ENCODE results near the gene CCDC179.

CCDC179 gene

DNA sequence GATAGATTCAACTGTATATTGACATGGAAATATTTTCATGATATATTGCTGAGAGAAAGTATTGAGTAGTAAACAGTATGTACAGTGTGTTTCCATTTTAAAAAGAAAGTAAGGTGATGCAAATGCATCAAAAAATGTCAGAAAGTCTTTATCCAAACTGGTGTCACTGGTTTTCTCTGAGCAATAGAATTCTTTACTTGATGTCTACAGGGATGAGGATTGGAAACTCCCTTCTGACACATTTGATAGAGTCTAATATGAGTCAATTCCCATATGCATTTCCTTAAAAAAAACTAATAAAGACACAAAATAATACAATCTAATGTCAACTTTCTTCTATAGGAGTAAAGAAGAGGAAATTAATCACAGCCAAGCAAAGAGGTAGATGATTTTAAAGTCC is 18.3 kb upstream of the CCDC179 start:
- Histone ChIP-seq H3K27me3 (ENCODE audit: low read depth, low read length) (no peaks in the 10 kb centered on the region), H3K4me1 (ENCODE audit: low read length) (no peaks in the 10 kb centered on the region), H3K4me3 (ENCODE audit: low read length) (no peak overlapping the region), H4K20me1 (ENCODE audit: insufficient read depth, low read length) (no peaks in the 10 kb centered on the region), H3K4me2 (ENCODE audit: low read length) (no peak overlapping the region), H2AFZ (ENCODE audit: low read depth, low read length) (no peak overlapping the region), H3K79me2 (ENCODE audit: low read length) (no peaks in the 10 kb centered on the region), H3K9ac (ENCODE audit: low read length) (no peak overlapping the region), H3K9me3 (ENCODE audit: insufficient read depth, low read length) (no peaks in the 10 kb centered on the region), H3K27ac (ENCODE audit: low read length) (no peak overlapping the region), H3K36me3 (replicated peaks; ENCODE audit: low read depth, low read length) (no peaks in the 10 kb centered on the region)
- TF ChIP-seq EZH2phosphoT487 (IDR thresholded peaks at IDR 0.05; ENCODE audit: low read depth), result no peak
- TF ChIP-seq, protein P1, sequence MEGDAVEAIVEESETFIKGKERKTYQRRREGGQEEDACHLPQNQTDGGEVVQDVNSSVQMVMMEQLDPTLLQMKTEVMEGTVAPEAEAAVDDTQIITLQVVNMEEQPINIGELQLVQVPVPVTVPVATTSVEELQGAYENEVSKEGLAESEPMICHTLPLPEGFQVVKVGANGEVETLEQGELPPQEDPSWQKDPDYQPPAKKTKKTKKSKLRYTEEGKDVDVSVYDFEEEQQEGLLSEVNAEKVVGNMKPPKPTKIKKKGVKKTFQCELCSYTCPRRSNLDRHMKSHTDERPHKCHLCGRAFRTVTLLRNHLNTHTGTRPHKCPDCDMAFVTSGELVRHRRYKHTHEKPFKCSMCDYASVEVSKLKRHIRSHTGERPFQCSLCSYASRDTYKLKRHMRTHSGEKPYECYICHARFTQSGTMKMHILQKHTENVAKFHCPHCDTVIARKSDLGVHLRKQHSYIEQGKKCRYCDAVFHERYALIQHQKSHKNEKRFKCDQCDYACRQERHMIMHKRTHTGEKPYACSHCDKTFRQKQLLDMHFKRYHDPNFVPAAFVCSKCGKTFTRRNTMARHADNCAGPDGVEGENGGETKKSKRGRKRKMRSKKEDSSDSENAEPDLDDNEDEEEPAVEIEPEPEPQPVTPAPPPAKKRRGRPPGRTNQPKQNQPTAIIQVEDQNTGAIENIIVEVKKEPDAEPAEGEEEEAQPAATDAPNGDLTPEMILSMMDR (IDR thresholded peaks at IDR 0.05; ENCODE audit: low read depth, low read length), result no peak

DNA sequence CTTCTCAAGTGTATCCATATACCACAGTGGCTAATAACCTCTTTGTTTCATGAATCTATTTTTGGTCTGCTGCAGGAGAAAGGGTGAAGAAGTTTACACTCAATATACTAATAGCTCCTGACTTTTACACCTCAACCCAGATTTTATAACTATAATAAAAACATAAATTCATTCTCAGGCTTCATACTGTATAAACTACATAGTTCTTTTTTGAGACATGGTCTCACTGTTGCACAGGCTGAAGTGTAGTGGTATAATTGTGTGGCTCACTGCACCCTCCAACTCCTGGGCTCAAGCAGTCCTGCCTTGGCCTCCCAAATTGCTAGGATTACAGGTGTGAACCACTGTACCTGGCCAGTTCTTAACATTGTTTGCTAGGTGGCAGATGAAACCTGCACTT is 17.8 kb upstream of the CCDC179 start:
- no peak overlapping the region for H3K4me2 ChIP-seq (ENCODE audit: low read length)
- H3K4me3 ChIP-seq (ENCODE audit: low read length), result no peak overlapping the region
- no peaks in the 10 kb centered on the region for H3K9me3 ChIP-seq (ENCODE audit: insufficient read depth, low read length)
- H3K36me3 ChIP-seq (replicated peaks; ENCODE audit: low read depth, low read length), result no peaks in the 10 kb centered on the region
- no peak overlapping the region for H3K9ac ChIP-seq (ENCODE audit: low read length)
- no peaks in the 10 kb centered on the region for H3K79me2 ChIP-seq (ENCODE audit: low read length)
- no peaks in the 10 kb centered on the region for H3K27me3 ChIP-seq (ENCODE audit: low read depth, low read length)
- H3K4me1 ChIP-seq (ENCODE audit: low read length), result no peaks in the 10 kb centered on the region
- H4K20me1 ChIP-seq (ENCODE audit: insufficient read depth, low read length), result no peaks in the 10 kb centered on the region
- no peak overlapping the region for H2AFZ ChIP-seq (ENCODE audit: low read depth, low read length)
- no peak overlapping the region for H3K27ac ChIP-seq (ENCODE audit: low read length)
- TF ChIP-seq EZH2phosphoT487 (IDR thresholded peaks at IDR 0.05; ENCODE audit: low read depth), result no peak
- TF ChIP-seq, protein P1 (IDR thresholded peaks at IDR 0.05; ENCODE audit: low read depth, low read length), result no peak

DNA sequence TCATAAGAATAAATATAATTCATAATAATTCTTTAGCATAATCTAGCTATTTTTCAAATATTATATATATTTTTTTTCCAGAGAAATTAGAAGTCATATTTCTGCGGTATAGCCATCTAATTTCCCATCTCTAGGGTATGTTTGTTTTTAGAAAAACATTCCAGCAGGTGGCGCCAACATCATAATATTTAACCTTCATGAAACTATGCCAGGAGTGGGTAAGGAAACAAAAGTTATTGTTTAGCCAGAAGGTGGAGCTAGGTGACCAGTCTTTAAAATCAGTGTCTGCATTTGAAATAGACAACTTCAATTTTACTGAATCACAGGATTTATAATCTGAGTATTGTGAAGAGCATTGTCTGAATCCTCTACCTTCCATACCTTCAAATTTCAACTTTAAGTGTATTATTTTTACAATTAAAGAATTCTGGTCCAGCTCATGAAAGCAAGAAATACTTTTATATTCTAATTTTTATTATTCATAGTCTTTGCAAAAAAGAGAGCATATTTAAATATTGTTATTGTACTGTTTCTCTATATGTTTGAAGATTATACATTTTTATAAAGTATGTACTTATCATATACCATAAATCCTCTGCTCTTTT is 15.7 kb upstream of the CCDC179 start:
- TF ChIP-seq, protein P1 (IDR thresholded peaks at IDR 0.05; ENCODE audit: low read depth, low read length), result peak; percentile 89
- no peak for TF ChIP-seq EZH2phosphoT487 (IDR thresholded peaks at IDR 0.05; ENCODE audit: low read depth)
- H4K20me1 ChIP-seq (ENCODE audit: insufficient read depth, low read length), result no peaks in the 10 kb centered on the region
- H3K36me3 ChIP-seq (replicated peaks; ENCODE audit: low read depth, low read length), result no peaks in the 10 kb centered on the region

DNA sequence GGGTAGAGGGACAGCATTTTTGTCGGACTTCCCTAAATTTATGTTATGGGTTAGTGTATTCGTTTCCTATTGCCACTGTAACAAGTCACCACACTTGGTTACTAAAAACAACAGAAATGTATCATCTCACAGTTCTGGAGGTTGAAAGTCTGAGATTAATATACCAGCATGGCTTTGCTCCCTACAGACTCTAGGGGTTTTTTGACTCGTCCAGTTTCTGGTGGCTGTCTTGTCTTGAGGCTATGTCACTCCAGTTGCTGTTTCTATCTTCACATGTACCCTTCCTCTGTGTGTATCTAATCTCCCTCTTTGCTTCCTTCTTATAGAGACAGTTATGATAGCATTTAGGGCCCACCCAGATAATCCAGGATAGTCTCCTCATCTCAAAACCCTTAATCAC is 9.1 kb upstream of the CCDC179 start:
- H3K36me3 ChIP-seq (replicated peaks; ENCODE audit: low read depth, low read length), result no peaks in the 10 kb centered on the region
- no peaks in the 10 kb centered on the region for H4K20me1 ChIP-seq (ENCODE audit: insufficient read depth, low read length)
- no peak overlapping the region for H3K9ac ChIP-seq (ENCODE audit: low read length)
- H3K4me2 ChIP-seq (ENCODE audit: low read length), result no peak overlapping the region
- no peaks in the 10 kb centered on the region for H3K4me1 ChIP-seq (ENCODE audit: low read length)
- no peaks in the 10 kb centered on the region for H3K27me3 ChIP-seq (ENCODE audit: low read depth, low read length)
- no peaks in the 10 kb centered on the region for H3K9me3 ChIP-seq (ENCODE audit: insufficient read depth, low read length)
- TF ChIP-seq, protein P1 (IDR thresholded peaks at IDR 0.05; ENCODE audit: low read depth, low read length), result no peak
- TF ChIP-seq EZH2phosphoT487 (IDR thresholded peaks at IDR 0.05; ENCODE audit: low read depth), result no peak
- no peak overlapping the region for H2AFZ ChIP-seq (ENCODE audit: low read depth, low read length)
- no peak overlapping the region for H3K4me3 ChIP-seq (ENCODE audit: low read length)
- no peak overlapping the region for H3K27ac ChIP-seq (ENCODE audit: low read length)
- no peaks in the 10 kb centered on the region for H3K79me2 ChIP-seq (ENCODE audit: low read length)

More for the DNA sequence above, 15.7 kb upstream of the CCDC179 start:
- Histone ChIP-seq H3K9ac (ENCODE audit: low read length) (no peak overlapping the region), H3K79me2 (ENCODE audit: low read length) (no peaks in the 10 kb centered on the region), H3K4me1 (ENCODE audit: low read length) (no peaks in the 10 kb centered on the region), H3K4me2 (ENCODE audit: low read length) (no peak overlapping the region), H3K9me3 (ENCODE audit: insufficient read depth, low read length) (no peaks in the 10 kb centered on the region), H3K27me3 (ENCODE audit: low read depth, low read length) (no peaks in the 10 kb centered on the region), H2AFZ (ENCODE audit: low read depth, low read length) (no peak overlapping the region), H3K27ac (ENCODE audit: low read length) (no peak overlapping the region), H3K4me3 (ENCODE audit: low read length) (no peak overlapping the region)
